Measurements from ENCODE around the gene LDHD.

LDHD gene

GRCh38 chr16:75110637-75111513 is 5.7 kb downstream of the LDHD start:
- DNase-seq (ENCODE audit: low spot score in 2 of 2) (peak; percentile 75 to 79), ATAC-seq (ENCODE audit: low read depth) (peak; percentile 79)
- Mint-ChIP-seq H3K27me3 (peaks cover 35% of the 10 kb centered on the region), H3K27ac (no peak overlapping the region), H3K9me3 (no peaks in the 10 kb centered on the region), H3K4me1 (peaks cover 28% of the 10 kb centered on the region), H3K4me3 (peak overlapping the region; percentile 77), H3K36me3 (no peaks in the 10 kb centered on the region)

GRCh38 chr16:75109732-75110243 is 6.8 kb downstream of the LDHD start:
- Mint-ChIP-seq H3K27me3 (peaks cover 35% of the 10 kb centered on the region), H3K9me3 (no peaks in the 10 kb centered on the region), H3K36me3 (no peaks in the 10 kb centered on the region), H3K4me3 (no peak overlapping the region), H3K27ac (no peak overlapping the region), H3K4me1 (peaks cover 31% of the 10 kb centered on the region)
- DNase-seq (ENCODE audit: low spot score in 2 of 2): no peak
- ATAC-seq (ENCODE audit: low read depth): no peak

- H3K36me3 Mint-ChIP-seq: no peaks in the 10 kb centered on the region
- peak; percentile 71 for ATAC-seq (ENCODE audit: low read depth)
- peaks cover 3% of the 10 kb centered on the region for H3K9me3 Mint-ChIP-seq
- peaks cover 40% of the 10 kb centered on the region for H3K27me3 Mint-ChIP-seq
- peak; percentile 27 to 33 for DNase-seq (ENCODE audit: low spot score in 2 of 2)
- H3K27ac Mint-ChIP-seq: no peak overlapping the region
- peak overlapping the region; percentile 6 for H3K4me3 Mint-ChIP-seq
- H3K4me1 Mint-ChIP-seq: peaks cover 31% of the 10 kb centered on the region
Observed at GRCh38 chr16:75108792-75109731, 7.5 kb downstream of the LDHD start.

GRCh38 chr16:75107505-75107904 is 9.1 kb downstream of the LDHD start:
- ATAC-seq (ENCODE audit: low read depth) (no peak), DNase-seq (ENCODE audit: low spot score in 2 of 2) (no peak)
- Mint-ChIP-seq H3K27me3 (peaks cover 41% of the 10 kb centered on the region), H3K36me3 (no peaks in the 10 kb centered on the region), H3K4me1 (peaks cover 31% of the 10 kb centered on the region), H3K27ac (no peak overlapping the region), H3K4me3 (no peak overlapping the region), H3K9me3 (peaks cover 5% of the 10 kb centered on the region)

- Mint-ChIP-seq H3K4me1 (peaks cover 28% of the 10 kb centered on the region), H3K9me3 (peaks cover 5% of the 10 kb centered on the region), H3K27me3 (peaks cover 38% of the 10 kb centered on the region), H3K4me3 (no peak overlapping the region), H3K36me3 (no peaks in the 10 kb centered on the region), H3K27ac (no peak overlapping the region)
- no peak for ATAC-seq (ENCODE audit: low read depth)
- no peak for DNase-seq (ENCODE audit: low spot score in 2 of 2)
Observed at GRCh38 chr16:75106351-75107274, 10.0 kb downstream of the LDHD start.

- ATAC-seq (ENCODE audit: low read depth): no peak
- no peak for DNase-seq (ENCODE audit: low spot score in 2 of 2)
- H3K36me3 Mint-ChIP-seq: no peaks in the 10 kb centered on the region
- peaks cover 5% of the 10 kb centered on the region for H3K9me3 Mint-ChIP-seq
- H3K27me3 Mint-ChIP-seq: peaks cover 30% of the 10 kb centered on the region
- H3K4me3 Mint-ChIP-seq: no peak overlapping the region
- H3K27ac Mint-ChIP-seq: no peak overlapping the region
- peaks cover 19% of the 10 kb centered on the region for H3K4me1 Mint-ChIP-seq
Observed at GRCh38 chr16:75105306-75106061, 11.1 kb downstream of the LDHD start.

- peaks cover 20% of the 10 kb centered on the region for H3K4me1 Mint-ChIP-seq
- DNase-seq (ENCODE audit: low spot score in 2 of 2) (no peak), ATAC-seq (ENCODE audit: low read depth) (no peak)
- H3K27ac Mint-ChIP-seq: no peak overlapping the region
- no peak overlapping the region for H3K4me3 Mint-ChIP-seq
- peaks cover 5% of the 10 kb centered on the region for H3K9me3 Mint-ChIP-seq
- H3K27me3 Mint-ChIP-seq: peaks cover 30% of the 10 kb centered on the region
- H3K36me3 Mint-ChIP-seq: no peaks in the 10 kb centered on the region
Observed at GRCh38 chr16:75104836-75105235, 11.7 kb downstream of the LDHD start.

- H3K4me3 Mint-ChIP-seq: no peak overlapping the region
Observed at GRCh38 chr16:75103994-75104393, 12.6 kb downstream of the LDHD start.

GRCh38 chr16:75102595-75102994 is 14.0 kb downstream of the LDHD start:
- no peaks in the 10 kb centered on the region for H3K36me3 Mint-ChIP-seq
- no peak overlapping the region for H3K27ac Mint-ChIP-seq
- H3K27me3 Mint-ChIP-seq: peaks cover 20% of the 10 kb centered on the region
- ATAC-seq (ENCODE audit: low read depth): no peak
- no peak for DNase-seq (ENCODE audit: low spot score in 2 of 2)
- peaks cover 9% of the 10 kb centered on the region for H3K4me1 Mint-ChIP-seq
- H3K4me3 Mint-ChIP-seq: no peak overlapping the region
- H3K9me3 Mint-ChIP-seq: peaks cover 5% of the 10 kb centered on the region

More at GRCh38 chr16:75103994-75104393, 12.6 kb downstream of the LDHD start:
- H3K9me3 Mint-ChIP-seq: peaks cover 5% of the 10 kb centered on the region
- no peaks in the 10 kb centered on the region for H3K36me3 Mint-ChIP-seq
- no peak for ATAC-seq (ENCODE audit: low read depth)
- DNase-seq (ENCODE audit: low spot score in 2 of 2): no peak
- no peak overlapping the region for H3K27ac Mint-ChIP-seq
- peaks cover 26% of the 10 kb centered on the region for H3K27me3 Mint-ChIP-seq
- peaks cover 13% of the 10 kb centered on the region for H3K4me1 Mint-ChIP-seq

- H3K4me3 Mint-ChIP-seq: no peak overlapping the region
- peaks cover 5% of the 10 kb centered on the region for H3K9me3 Mint-ChIP-seq
- ATAC-seq (ENCODE audit: low read depth) (no peak), DNase-seq (ENCODE audit: low spot score in 2 of 2) (no peak)
- no peak overlapping the region for H3K27ac Mint-ChIP-seq
- no peaks in the 10 kb centered on the region for H3K36me3 Mint-ChIP-seq
- peaks cover 9% of the 10 kb centered on the region for H3K4me1 Mint-ChIP-seq
- H3K27me3 Mint-ChIP-seq: peaks cover 16% of the 10 kb centered on the region
Observed at GRCh38 chr16:75101635-75102034, 14.9 kb downstream of the LDHD start.

- ATAC-seq (ENCODE audit: low read depth) (no peak), DNase-seq (ENCODE audit: low spot score in 2 of 2) (no peak)
- no peaks in the 10 kb centered on the region for H3K36me3 Mint-ChIP-seq
- peaks cover 5% of the 10 kb centered on the region for H3K9me3 Mint-ChIP-seq
- H3K27ac Mint-ChIP-seq: no peak overlapping the region
- H3K4me1 Mint-ChIP-seq: peaks cover 9% of the 10 kb centered on the region
- H3K4me3 Mint-ChIP-seq: no peak overlapping the region
- peaks cover 15% of the 10 kb centered on the region for H3K27me3 Mint-ChIP-seq
Observed at GRCh38 chr16:75100603-75100990, 16.0 kb downstream of the LDHD start.

- H3K4me3 Mint-ChIP-seq: no peak overlapping the region
- no peak overlapping the region for H3K27ac Mint-ChIP-seq
- peaks cover 15% of the 10 kb centered on the region for H3K27me3 Mint-ChIP-seq
- no peaks in the 10 kb centered on the region for H3K36me3 Mint-ChIP-seq
- peaks cover 5% of the 10 kb centered on the region for H3K9me3 Mint-ChIP-seq
- no peak for ATAC-seq (ENCODE audit: low read depth)
- no peak for DNase-seq (ENCODE audit: low spot score in 2 of 2)
- H3K4me1 Mint-ChIP-seq: peaks cover 6% of the 10 kb centered on the region
Observed at GRCh38 chr16:75099738-75100602, 16.6 kb downstream of the LDHD start.
